H9 (cell line): Measurements from ENCODE around the gene YPEL3. TPM values are rescaled to one million over a fixed set of nuclear protein-coding genes. Genes with fewer than 3 reads are reported as not detected.
A peak's percentile ranks its signal among the peaks of the same experiment; 100 is the strongest.

Experiments
- DNase-seq: peaks from one replicate; pipeline ENCODE4 v3.0.0-alpha.2; 2017
- H2AFZ ChIP-seq: one replicate; pipeline ENCODE4 v1.6.1; 2013; ENCODE audit warnings: mild to moderate bottlenecking, low read length, control low read depth, moderate library complexity
- H2AK5ac ChIP-seq: 2 replicates; pipeline ENCODE4 v1.6.1; 2013; ENCODE audit warnings: low read length, control low read depth, mixed read lengths; ENCODE audit not compliant: insufficient read length
- H2BK120ac ChIP-seq: one replicate; pipeline ENCODE4 v1.6.1; 2013; ENCODE audit warnings: low read depth, mild to moderate bottlenecking, low read length, control low read depth, inconsistent platforms; ENCODE audit not compliant: poor library complexity, severe bottlenecking
- H2BK12ac ChIP-seq: 2 replicates; pipeline ENCODE4 v1.6.1; 2013; ENCODE audit warnings: low read length, control low read depth, mixed read lengths, low read depth; ENCODE audit not compliant: insufficient read length
- H2BK15ac ChIP-seq: 2 replicates; pipeline ENCODE4 v1.6.1; 2013; ENCODE audit warnings: low read depth, low read length, control low read depth
- H2BK20ac ChIP-seq: one replicate; pipeline ENCODE4 v1.6.1; 2013; ENCODE audit warnings: low read depth, mild to moderate bottlenecking, low read length, control low read depth, inconsistent platforms; ENCODE audit not compliant: poor library complexity, severe bottlenecking
- H2BK5ac ChIP-seq: 2 replicates; pipeline ENCODE4 v1.6.1; 2013; ENCODE audit warnings: low read length, control low read depth, mixed read lengths; ENCODE audit not compliant: insufficient read length
- H3K14ac ChIP-seq: 2 replicates; pipeline ENCODE4 v1.6.1; 2013; ENCODE audit warnings: low read length, control low read depth; ENCODE audit not compliant: insufficient read depth
- H3K18ac ChIP-seq: 2 replicates; pipeline ENCODE4 v1.6.1; 2013; ENCODE audit warnings: low read depth, mild to moderate bottlenecking, mixed read lengths, low read length, control low read depth; ENCODE audit not compliant: insufficient read length
- H3K23ac ChIP-seq: 2 replicates; pipeline ENCODE4 v1.6.1; 2013; ENCODE audit warnings: low read length, control low read depth, mixed read lengths, low read depth; ENCODE audit not compliant: insufficient read length
- H3K23me2 ChIP-seq: 2 replicates; pipeline ENCODE4 v1.6.1; 2013; ENCODE audit warnings: low read depth, mild to moderate bottlenecking, mixed read lengths, low read length, control low read depth; ENCODE audit not compliant: insufficient read length, poor library complexity, severe bottlenecking
- H3K27ac ChIP-seq: 2 replicates; pipeline ENCODE4 v1.5.1; 2013; ENCODE audit warnings: low read length, control low read depth, mixed read lengths, low read depth; ENCODE audit not compliant: insufficient read length
- H3K27me3 ChIP-seq: 2 replicates; pipeline ENCODE4 v1.6.1; 2013; ENCODE audit warnings: low read length, control low read depth, inconsistent platforms; ENCODE audit not compliant: insufficient read depth
- H3K4ac ChIP-seq: 2 replicates; pipeline ENCODE4 v1.6.1; 2013; ENCODE audit warnings: low read depth, mild to moderate bottlenecking, control low read depth, inconsistent platforms, low read length, moderate library complexity
- H3K4me1 ChIP-seq: 2 replicates; pipeline ENCODE4 v1.6.1; 2013; ENCODE audit warnings: low read length, control low read depth, inconsistent platforms; ENCODE audit not compliant: insufficient read depth
- H3K4me2 ChIP-seq: 2 replicates; pipeline ENCODE4 v1.6.1; 2013; ENCODE audit warnings: low read length, control low read depth, mixed read lengths; ENCODE audit not compliant: insufficient read length, insufficient read depth
- H3K56ac ChIP-seq: 2 replicates; pipeline ENCODE4 v1.6.1; 2013; ENCODE audit warnings: low read depth, mild to moderate bottlenecking, mixed read lengths, low read length, control low read depth; ENCODE audit not compliant: insufficient read length
- H3K79me1 ChIP-seq: 2 replicates; pipeline ENCODE4 v1.6.1; 2013; ENCODE audit warnings: low read depth, mild to moderate bottlenecking, moderate library complexity, low read length, control low read depth, inconsistent platforms; ENCODE audit not compliant: insufficient read depth, poor library complexity, severe bottlenecking
- H3K79me2 ChIP-seq: 2 replicates; pipeline ENCODE4 v1.6.1; 2013; ENCODE audit warnings: low read length, control low read depth, inconsistent platforms; ENCODE audit not compliant: insufficient read depth
- H3K9ac ChIP-seq: 2 replicates; pipeline ENCODE4 v1.6.1; 2013; ENCODE audit warnings: low read length, control low read depth, mixed read lengths; ENCODE audit not compliant: insufficient read length; ENCODE audit errors: extremely low read depth
- H3K9me3 ChIP-seq: one replicate; pipeline ENCODE4 v1.6.1; 2013; ENCODE audit warnings: low read depth, low read length, inconsistent platforms; ENCODE audit not compliant: control insufficient read depth
- H3T11ph ChIP-seq: one replicate; pipeline ENCODE4 v1.6.1; 2013; ENCODE audit warnings: mild to moderate bottlenecking, low read length, control low read depth, inconsistent platforms
- H4K20me1 ChIP-seq: one replicate; pipeline ENCODE4 v1.6.1; 2013; ENCODE audit not compliant: control insufficient read depth, insufficient read length, insufficient read depth
- H4K5ac ChIP-seq: 2 replicates; pipeline ENCODE4 v1.6.1; 2013; ENCODE audit warnings: low read depth, mild to moderate bottlenecking, mixed read lengths, low read length, control low read depth; ENCODE audit not compliant: insufficient read length
- H4K8ac ChIP-seq: replicated peaks from 2 replicates; pipeline ENCODE4 v1.6.1; 2013; ENCODE audit warnings: low read length, control low read depth, mixed read lengths, low read depth; ENCODE audit not compliant: insufficient read length
- H4K91ac ChIP-seq: 2 replicates; pipeline ENCODE4 v1.6.1; 2013; ENCODE audit warnings: low read depth, mild to moderate bottlenecking, moderate library complexity, mixed read lengths, low read length, control low read depth; ENCODE audit not compliant: insufficient read length
- H3K27ac Mint-ChIP-seq, 3 experiments: 2 replicates in 2 of 3; 3 replicates in 1 of 3; pipeline ENCODE4 v1.8.0; 2020 to 2021; ENCODE audit warnings: mixed read lengths in 3 of 3, mild to moderate bottlenecking in 1 of 3, moderate library complexity in 1 of 3
- H3K27me3 Mint-ChIP-seq: 2 replicates; pipeline ENCODE4 v1.8.0; 2021; ENCODE audit warnings: low read depth, mild to moderate bottlenecking, moderate library complexity, mixed read lengths
- H3K36me3 Mint-ChIP-seq, 3 experiments: 2 replicates in 2 of 3; 3 replicates in 1 of 3; pipeline ENCODE4 v1.8.0; 2020 to 2021; ENCODE audit warnings: low read depth in 3 of 3, mixed read lengths in 3 of 3; ENCODE audit not compliant: insufficient read depth in 1 of 3
- H3K4me1 Mint-ChIP-seq, 2 experiments: 2 replicates each; pipeline ENCODE4 v1.8.0; 2020; ENCODE audit warnings: mixed read lengths in 2 of 2
- H3K4me3 Mint-ChIP-seq, 2 experiments: 2 replicates in 1 of 2; 3 replicates in 1 of 2; pipeline ENCODE4 v1.8.0; 2020 to 2021; ENCODE audit warnings: mild to moderate bottlenecking in 2 of 2, mixed read lengths in 2 of 2, moderate library complexity in 1 of 2
- H3K9me3 Mint-ChIP-seq, 2 experiments: 2 replicates in 1 of 2; 3 replicates in 1 of 2; pipeline ENCODE4 v1.8.0; 2020; ENCODE audit warnings: mild to moderate bottlenecking in 2 of 2, mixed read lengths in 2 of 2, moderate library complexity in 1 of 2
- CTCF ChIP-seq: fragments of 200-600 bp; sonication (generic); conservative IDR thresholded peaks from 3 replicates; pipeline ENCODE4 v1.8.0; 2021; ENCODE audit warnings: antibody characterized with exemption, mild to moderate bottlenecking
- WGBS: extraction: QIAGEN DNeasy Blood & Tissue Kit; methylation state at CpG from one replicate; pipeline ENCODE4 v1.1.7; 2013; ENCODE audit warnings: missing lambda C conversion rate, low lambda C conversion rate, mixed read lengths; ENCODE audit not compliant: insufficient read length; ENCODE audit errors: extremely low coverage; 5-methylcytosine and 5-hydroxymethylcytosine counted together
- total RNA-seq: library from RNA; stranded (reverse); gene quantifications from 2 replicates; pipeline ENCODE4 v1.2.1, GENCODE V29; 2021

Gene YPEL3
- total RNA-seq, 1 experiment from 2014 or later: 27.5 TPM

GRCh38 chr16:30063278-30063892 is 32.6 kb downstream of the YPEL3 start:
- Histone ChIP-seq H3K23ac (no peak overlapping the region), H3T11ph (no peak overlapping the region), H3K4me2 (peak overlapping the region; percentile 89), H3K4me1 (no peaks in the 10 kb centered on the region; the same call in 1 of the 2 replicates), H3K79me2 (peaks cover 12% of the 10 kb centered on the region; the same call in 1 of the 2 replicates), H3K18ac (no peak overlapping the region), H3K9ac (no peak overlapping the region), H2BK20ac (no peak overlapping the region), H4K5ac (no peak overlapping the region), H4K91ac (no peak overlapping the region), H3K27me3 (no peaks in the 10 kb centered on the region), H2BK5ac (no peak overlapping the region), H3K56ac (no peak overlapping the region), H3K27ac (no peak overlapping the region), H4K8ac (no peak overlapping the region), H4K20me1 (no peaks in the 10 kb centered on the region), H2BK12ac (no peak overlapping the region), H3K23me2 (peaks cover 17% of the 10 kb centered on the region), H3K4ac (no peak overlapping the region), H2BK120ac (no peak overlapping the region), H2BK15ac (no peak overlapping the region), H2AFZ (no peak overlapping the region), H3K9me3 (no peaks in the 10 kb centered on the region), H2AK5ac (no peak overlapping the region), H3K79me1 (peaks cover 5% of the 10 kb centered on the region), H3K14ac (no peak overlapping the region)
- no peak for DNase-seq
- H3K27ac Mint-ChIP-seq: peak overlapping the region in 2 of 3 experiments; percentile 79 to 83; a peak in 2 of 7 replicates
- peaks cover 25 to 34% of the 10 kb centered on the region in 2 experiments for H3K4me1 Mint-ChIP-seq
- no peaks in the 10 kb centered on the region for H3K27me3 Mint-ChIP-seq
- peaks cover 16 to 26% (median 18%) of the 10 kb centered on the region in 3 experiments for H3K36me3 Mint-ChIP-seq
- H3K9me3 Mint-ChIP-seq: no peaks in the 10 kb centered on the region; a peak in 1 of 5 replicates
- no CpG with 5 or more reads among the region's 12 CpGs for WGBS
- TF ChIP-seq CTCF: no peak
- peak overlapping the region; percentile 88 to 94 for H3K4me3 Mint-ChIP-seq
